OCI-LY7 (cell line): ENCODE results near the gene CYFIP1. TPM values are rescaled to one million over a fixed set of nuclear protein-coding genes. Genes with fewer than 3 reads are reported as not detected.

Experiments
- BruUV-seq: library from RNA; stranded (reverse); fragments of 400-500 nt; replicated peaks from 2 replicates; lab custom pipeline; 2021; lab: Mats Ljungman, UMichigan
- CTCF ChIA-PET: fragments of 300-600 bp; sonication (Branson Sonifier 250); formaldehyde crosslinking; loops from one replicate; lab custom pipeline; 2022; ENCODE audit warnings: antibody characterized with exemption; ENCODE audit not compliant: unreplicated experiment; lab: Charles Lee
- POLR2A ChIA-PET: fragments of 300-600 bp; sonication (Branson Sonifier 250); formaldehyde crosslinking; loops from one replicate; lab custom pipeline; 2022; ENCODE audit warnings: antibody characterized with exemption; lab: Charles Lee
- DNase-seq: peaks from one replicate; pipeline ENCODE4 v3.0.0-alpha.2; 2015; ENCODE audit warnings: low spot score
- H2AFZ ChIP-seq: fragments of 200-600 bp; sonication (generic), shearing (Covaris generic); 2 replicates; pipeline ENCODE4 v1.6.1; 2014; ENCODE audit warnings: mild to moderate bottlenecking, antibody characterized with exemption, low read length, moderate library complexity
- H3K27ac ChIP-seq: fragments of 200-600 bp; sonication (generic); 2 replicates; pipeline ENCODE4 v1.5.1; 2014; ENCODE audit warnings: mixed run types, low read depth, mild to moderate bottlenecking, moderate library complexity, low read length, inconsistent platforms; ENCODE audit not compliant: poor library complexity, severe bottlenecking
- H3K36me3 ChIP-seq: fragments of 200-600 bp; sonication (generic); 2 replicates; pipeline ENCODE4 v1.6.1; 2014; ENCODE audit warnings: mild to moderate bottlenecking, antibody characterized with exemption, low read length, moderate library complexity, mixed read lengths; ENCODE audit not compliant: insufficient read depth
- H3K4me1 ChIP-seq: fragments of 200-600 bp; sonication (generic); 2 replicates; pipeline ENCODE4 v1.5.1; 2014; ENCODE audit warnings: mild to moderate bottlenecking, low read length; ENCODE audit not compliant: insufficient read depth, poor library complexity, severe bottlenecking
- H3K4me2 ChIP-seq: fragments of 200-600 bp; sonication (generic); 2 replicates; pipeline ENCODE4 v1.6.1; 2014; ENCODE audit warnings: mild to moderate bottlenecking, low read length
- H3K4me3 ChIP-seq: fragments of 200-600 bp; sonication (generic); 2 replicates; pipeline ENCODE4 v1.5.1; 2014; ENCODE audit warnings: mild to moderate bottlenecking, low read depth, low read length; ENCODE audit not compliant: poor library complexity, severe bottlenecking
- H3K79me2 ChIP-seq: fragments of 200-600 bp; sonication (generic); 2 replicates; pipeline ENCODE4 v1.6.1; 2016; ENCODE audit warnings: low read depth, mild to moderate bottlenecking, low read length, moderate library complexity, mixed read lengths; ENCODE audit not compliant: insufficient read depth
- H3K9me2 ChIP-seq: fragments of 200-600 bp; sonication (generic); 2 replicates; pipeline ENCODE4 v1.6.1; 2016; ENCODE audit warnings: mild to moderate bottlenecking, low read length, mixed read lengths; ENCODE audit not compliant: insufficient read depth
- H3K9me3 ChIP-seq: fragments of 200-600 bp; sonication (generic); 2 replicates; pipeline ENCODE4 v1.6.1; 2014; ENCODE audit warnings: mild to moderate bottlenecking, mixed run types, low read length, mixed read lengths
- H4K20me1 ChIP-seq: fragments of 200-600 bp; sonication (generic); 2 replicates; pipeline ENCODE4 v1.6.1; 2014; ENCODE audit warnings: mild to moderate bottlenecking, antibody characterized with exemption, low read length, moderate library complexity, mixed read lengths; ENCODE audit not compliant: insufficient read depth
- CTCF ChIP-seq: fragments of 200-600 bp; sonication (generic); conservative IDR thresholded peaks from 2 replicates; pipeline ENCODE4 v1.5.1; 2014; ENCODE audit warnings: mild to moderate bottlenecking, antibody characterized with exemption, low read length, moderate library complexity, mixed read lengths
- EZH2phosphoT487 ChIP-seq: fragments of 200-600 bp; sonication (generic); IDR thresholded peaks from 2 replicates; pipeline ENCODE4 v1.6.1; 2018; ENCODE audit warnings: low read depth, borderline replicate concordance, mild to moderate bottlenecking, mixed run types, antibody characterized with exemption, low read length, moderate library complexity, mixed read lengths
- intact Hi-C: fragments of 100-400 bp; cut with micrococcal nuclease; formaldehyde crosslinking; loops from one replicate; pipeline ENCODE4 v1.10.0; 2022; ENCODE audit not compliant: unreplicated experiment
- total RNA-seq, 2 experiments: library from RNA; depleted of rRNA in 1 of 2; stranded (reverse); fragments of >200 nt in 1 of 2; shearing (Covaris generic) in 1 of 2; gene quantifications; 2 replicates each; pipeline ENCODE4 v1.2.3, GENCODE V29; 2014 to 2022

CYFIP1 gene
- total RNA-seq, 2 experiments from 2014 or later = 0.98 to 1.3 TPM

- Histone ChIP-seq H3K36me3 (no peaks in the 10 kb centered on the region), H3K79me2 (no peaks in the 10 kb centered on the region), H2AFZ (no peak overlapping the region), H3K9me2 (no peaks in the 10 kb centered on the region), H3K4me3 (no peak overlapping the region), H3K27ac (no peak overlapping the region), H3K4me2 (no peak overlapping the region), H3K4me1 (no peaks in the 10 kb centered on the region), H3K9me3 (no peaks in the 10 kb centered on the region), H4K20me1 (no peaks in the 10 kb centered on the region)
- intact Hi-C loops = no loop called here
- ChIA-PET POLR2A (interaction anchor here (1.0 kb wide), 1 partner anchor 9 kb away, joined by 5 read pairs; no protein-coding TSS in a partner anchor), CTCF (no interaction called here)
- TF ChIP-seq EZH2phosphoT487 (no peak), CTCF (no peak)
- DNase-seq = no peak
- no TSS peak for BruUV-seq
Observed at GRCh38 chr15:22961762-22962161, 18.4 kb downstream of the CYFIP1 start.

GRCh38 chr15:22960556-22960955 is 19.6 kb downstream of the CYFIP1 start:
- H3K9me3 ChIP-seq = no peaks in the 10 kb centered on the region
- H3K4me1 ChIP-seq = no peaks in the 10 kb centered on the region
- no peaks in the 10 kb centered on the region for H3K36me3 ChIP-seq
- H4K20me1 ChIP-seq = no peaks in the 10 kb centered on the region
- H3K4me3 ChIP-seq = no peak overlapping the region
- H3K9me2 ChIP-seq = no peaks in the 10 kb centered on the region
- intact Hi-C loops = no loop called here
- TF ChIP-seq EZH2phosphoT487 (no peak), CTCF (no peak)
- DNase-seq = no peak
- ChIA-PET POLR2A (interaction anchor here (0.6 kb wide), 1 partner anchor 336 kb away, joined by 7 read pairs; no protein-coding TSS in a partner anchor), CTCF (no interaction called here)
- H3K4me2 ChIP-seq = no peak overlapping the region
- BruUV-seq = no TSS peak
- H3K27ac ChIP-seq = no peak overlapping the region
- no peaks in the 10 kb centered on the region for H3K79me2 ChIP-seq
- no peak overlapping the region for H2AFZ ChIP-seq

GRCh38 chr15:22960126-22960525 is 20.0 kb downstream of the CYFIP1 start:
- Histone ChIP-seq H3K9me3 (no peaks in the 10 kb centered on the region), H3K79me2 (no peaks in the 10 kb centered on the region), H3K4me1 (no peaks in the 10 kb centered on the region), H3K36me3 (no peaks in the 10 kb centered on the region), H4K20me1 (no peaks in the 10 kb centered on the region), H3K9me2 (no peaks in the 10 kb centered on the region), H2AFZ (no peak overlapping the region), H3K27ac (no peak overlapping the region), H3K4me3 (no peak overlapping the region), H3K4me2 (no peak overlapping the region)
- TF ChIP-seq CTCF (no peak), EZH2phosphoT487 (no peak)
- DNase-seq = no peak
- CTCF ChIA-PET = no interaction called here
- POLR2A ChIA-PET = interaction anchor here (0.6 kb wide), 1 partner anchor 336 kb away, joined by 7 read pairs; no protein-coding TSS in a partner anchor
- no TSS peak for BruUV-seq
- intact Hi-C loops = no loop called here
